K562 (cell line): ENCODE data around the gene ASCL3. TPM values are rescaled to one million over a fixed set of nuclear protein-coding genes. Genes with fewer than 3 reads are reported as not detected.

ENCODE experiments used
- EZH2 ChIP-seq: IDR thresholded peaks from 2 replicates; pipeline ENCODE4 v1.6.1; 2012; ENCODE audit warnings: low read depth, mild to moderate bottlenecking, inconsistent platforms, low read length, borderline replicate concordance
- L3MBTL2 ChIP-seq: fragments of 450-650 bp; IDR thresholded peaks from 2 replicates; pipeline ENCODE4 v1.6.1; 2016; ENCODE audit warnings: mild to moderate bottlenecking, moderate library complexity
- NR2F6 ChIP-seq: fragments of 450-650 bp; formaldehyde crosslinking; IDR thresholded peaks from 2 replicates; pipeline ENCODE4 v1.4.0; 2020; ENCODE audit warnings: mild to moderate bottlenecking
- TFE3 ChIP-seq: fragments of 450-650 bp; formaldehyde crosslinking; IDR thresholded peaks from 2 replicates; pipeline ENCODE4 v1.4.0; 2020; ENCODE audit warnings: mild to moderate bottlenecking, mixed read lengths
- ZNF280B ChIP-seq: fragments of 250-450 bp; sonication (Bioruptor Pico); IDR thresholded peaks from 2 replicates; pipeline ENCODE4 v1.5.1; 2021; ENCODE audit warnings: mild to moderate bottlenecking
- polyA plus RNA-seq, 8 experiments: library from polyadenylated mRNA; depleted of rRNA in 4 of 8; stranded (reverse) in 5 of 8; unstranded in 3 of 8; fragments of >200 nt; fragmentation: Nextera tagmentation in 2 of 8; fragmentation: Illumina TruSeq in 1 of 8; extraction: Ambion mirVana in 2 of 8; extraction: Trizol in 1 of 8; gene quantifications; 2 replicates each; pipeline versions ENCODE4 v1.2.1 to v1.2.3, GENCODE V29; 2011 to 2014; ENCODE audit warnings: inconsistent platforms in 1 of 8, missing spikeins in 1 of 8
- total RNA-seq, 7 experiments: library from RNA; depleted of rRNA in 6 of 7; stranded (reverse); fragments of >200 nt in 6 of 7; fragmentation: Illumina TruSeq in 2 of 7; extraction: Trizol in 2 of 7; gene quantifications; 2 replicates each; pipeline versions ENCODE4 v1.2.1 to v1.2.3, GENCODE V29; 2011 to 2021; ENCODE audit warnings: low replicate concordance in 1 of 7
- TF ChIP-seq, protein P1 (sequence below): fragments of 450-650 bp; formaldehyde crosslinking; IDR thresholded peaks from 2 replicates; pipeline ENCODE4 v1.4.0; 2022; ENCODE audit warnings: missing genetic modification characterization

Gene ASCL3
- total and polyA plus RNA-seq, 9 of the 15 experiments (the other 6 are each of a cell fraction or from before 2014, with no cell fraction given) = not detected

- TF ChIP-seq ZNF280B (CRISPR knock-in tag) (no peak), EZH2 (no peak), L3MBTL2 (peak; percentile 68; the same call in 1 of the 2 replicates), TFE3 (no peak), NR2F6 (CRISPR knock-in tag) (no peak)
- TF ChIP-seq, protein P1, sequence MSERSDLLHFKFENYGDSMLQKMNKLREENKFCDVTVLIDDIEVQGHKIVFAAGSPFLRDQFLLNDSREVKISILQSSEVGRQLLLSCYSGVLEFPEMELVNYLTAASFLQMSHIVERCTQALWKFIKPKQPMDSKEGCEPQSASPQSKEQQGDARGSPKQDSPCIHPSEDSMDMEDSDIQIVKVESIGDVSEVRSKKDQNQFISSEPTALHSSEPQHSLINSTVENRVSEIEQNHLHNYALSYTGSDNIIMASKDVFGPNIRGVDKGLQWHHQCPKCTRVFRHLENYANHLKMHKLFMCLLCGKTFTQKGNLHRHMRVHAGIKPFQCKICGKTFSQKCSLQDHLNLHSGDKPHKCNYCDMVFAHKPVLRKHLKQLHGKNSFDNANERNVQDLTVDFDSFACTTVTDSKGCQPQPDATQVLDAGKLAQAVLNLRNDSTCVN (CRISPR knock-in tag) = no peak
- TF ChIP-seq, all 486 proteins: peak for 102
Measured at GRCh38 chr11:8988329-8989234, 45.8 kb upstream of the ASCL3 start (continued).
